ENCODE results near the gene PRSS23.

Gene PRSS23

DNA sequence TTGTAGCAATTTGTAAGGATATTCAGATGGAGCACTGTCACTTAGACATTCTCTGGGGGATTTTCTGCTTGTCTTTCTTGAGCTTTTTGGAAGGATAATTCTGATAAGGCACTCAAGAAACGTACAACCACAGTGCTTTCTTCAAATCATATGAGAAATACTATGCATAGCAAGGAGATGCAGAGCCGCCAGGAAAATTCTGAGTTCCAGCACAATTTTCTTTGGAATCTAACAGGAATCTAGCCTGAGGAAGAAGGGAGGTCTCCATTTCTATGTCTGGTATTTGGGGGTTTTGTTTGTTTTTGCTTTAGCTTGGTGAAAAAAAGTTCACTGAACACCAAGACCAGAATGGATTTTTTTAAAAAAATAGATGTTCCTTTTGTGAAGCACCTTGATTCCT lies 9.9 kb downstream of the PRSS23 start:
- TF ChIP-seq TAF1 (IDR thresholded peaks at IDR 0.05; ENCODE audit: borderline replicate concordance, insufficient read depth, low read length) (no peak), FOXP2 (optimal IDR thresholded peaks at IDR 0.05; ENCODE audit: borderline replicate concordance, extremely low read depth, extremely low read length, insufficient read depth) (no peak), SIN3A (IDR thresholded peaks at IDR 0.05; ENCODE audit: borderline replicate concordance, insufficient read depth, low read length) (no peak), POLR2AphosphoS5 (IDR thresholded peaks at IDR 0.05; ENCODE audit: low read depth, low read length) (no peak)
- TF ChIP-seq, protein P1, sequence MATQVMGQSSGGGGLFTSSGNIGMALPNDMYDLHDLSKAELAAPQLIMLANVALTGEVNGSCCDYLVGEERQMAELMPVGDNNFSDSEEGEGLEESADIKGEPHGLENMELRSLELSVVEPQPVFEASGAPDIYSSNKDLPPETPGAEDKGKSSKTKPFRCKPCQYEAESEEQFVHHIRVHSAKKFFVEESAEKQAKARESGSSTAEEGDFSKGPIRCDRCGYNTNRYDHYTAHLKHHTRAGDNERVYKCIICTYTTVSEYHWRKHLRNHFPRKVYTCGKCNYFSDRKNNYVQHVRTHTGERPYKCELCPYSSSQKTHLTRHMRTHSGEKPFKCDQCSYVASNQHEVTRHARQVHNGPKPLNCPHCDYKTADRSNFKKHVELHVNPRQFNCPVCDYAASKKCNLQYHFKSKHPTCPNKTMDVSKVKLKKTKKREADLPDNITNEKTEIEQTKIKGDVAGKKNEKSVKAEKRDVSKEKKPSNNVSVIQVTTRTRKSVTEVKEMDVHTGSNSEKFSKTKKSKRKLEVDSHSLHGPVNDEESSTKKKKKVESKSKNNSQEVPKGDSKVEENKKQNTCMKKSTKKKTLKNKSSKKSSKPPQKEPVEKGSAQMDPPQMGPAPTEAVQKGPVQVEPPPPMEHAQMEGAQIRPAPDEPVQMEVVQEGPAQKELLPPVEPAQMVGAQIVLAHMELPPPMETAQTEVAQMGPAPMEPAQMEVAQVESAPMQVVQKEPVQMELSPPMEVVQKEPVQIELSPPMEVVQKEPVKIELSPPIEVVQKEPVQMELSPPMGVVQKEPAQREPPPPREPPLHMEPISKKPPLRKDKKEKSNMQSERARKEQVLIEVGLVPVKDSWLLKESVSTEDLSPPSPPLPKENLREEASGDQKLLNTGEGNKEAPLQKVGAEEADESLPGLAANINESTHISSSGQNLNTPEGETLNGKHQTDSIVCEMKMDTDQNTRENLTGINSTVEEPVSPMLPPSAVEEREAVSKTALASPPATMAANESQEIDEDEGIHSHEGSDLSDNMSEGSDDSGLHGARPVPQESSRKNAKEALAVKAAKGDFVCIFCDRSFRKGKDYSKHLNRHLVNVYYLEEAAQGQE (IDR thresholded peaks at IDR 0.05; ENCODE audit: insufficient read depth in 1 of 2, low read depth in 2 of 2, low read length in 2 of 2), result no peak

DNA sequence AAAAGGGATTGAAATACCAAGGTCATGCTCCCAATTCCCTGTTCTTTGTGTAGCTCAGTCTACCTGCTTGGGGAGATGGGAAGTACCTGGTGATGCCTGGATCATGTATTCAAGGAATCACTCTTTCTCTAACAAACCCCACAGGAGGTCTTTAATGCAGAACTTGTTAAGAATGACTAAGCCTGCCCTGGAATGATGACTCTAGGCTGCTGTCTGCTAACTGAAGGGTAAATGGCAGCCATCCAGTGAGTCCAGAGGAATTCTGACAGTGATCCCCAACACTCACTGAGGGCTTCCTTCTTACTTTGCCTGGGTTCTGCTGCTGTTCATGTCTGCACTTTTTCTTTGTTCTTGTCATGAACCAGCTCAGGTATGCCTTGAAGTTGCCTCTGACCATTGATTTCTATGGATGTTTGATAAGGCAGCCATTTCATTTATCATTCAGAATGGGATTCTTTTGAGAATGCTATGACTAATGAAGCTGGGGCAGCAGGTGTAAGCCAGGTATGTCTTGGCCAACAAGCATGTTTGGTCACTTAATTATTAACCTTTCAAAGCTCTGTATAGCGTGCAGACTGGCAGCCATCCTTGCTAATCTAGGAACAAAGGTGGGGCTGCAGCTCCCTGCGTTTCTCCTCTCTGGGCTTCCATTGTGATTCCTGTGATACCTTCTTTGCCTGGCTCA lies 11.4 kb downstream of the PRSS23 start:
- no peak for TF ChIP-seq POLR2AphosphoS5 (IDR thresholded peaks at IDR 0.05; ENCODE audit: low read depth, low read length)
- no peak for TF ChIP-seq FOXP2 (optimal IDR thresholded peaks at IDR 0.05; ENCODE audit: borderline replicate concordance, extremely low read depth, extremely low read length, insufficient read depth)
- TF ChIP-seq SIN3A (IDR thresholded peaks at IDR 0.05; ENCODE audit: borderline replicate concordance, insufficient read depth, low read length), result no peak
- TF ChIP-seq TAF1 (IDR thresholded peaks at IDR 0.05; ENCODE audit: borderline replicate concordance, insufficient read depth, low read length), result no peak
- TF ChIP-seq, protein P1 (IDR thresholded peaks at IDR 0.05; ENCODE audit: insufficient read depth in 1 of 2, low read depth in 2 of 2, low read length in 2 of 2), result no peak

DNA sequence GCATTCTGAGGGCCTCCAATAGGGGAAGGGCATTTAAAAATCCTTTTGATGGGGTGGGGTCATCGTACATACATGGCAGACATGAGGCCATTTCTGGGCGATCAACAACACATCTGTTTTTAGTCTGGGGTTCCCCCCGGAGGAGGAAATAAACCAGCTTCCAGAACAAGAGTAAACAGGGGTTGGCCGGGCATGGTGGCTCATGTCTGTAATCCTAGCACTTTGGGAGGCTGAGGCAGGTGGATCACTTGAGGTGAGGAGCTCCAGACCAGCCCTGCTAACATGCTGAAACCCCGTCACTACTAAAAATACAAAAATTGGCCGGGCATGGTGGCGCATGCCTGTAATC lies 12.0 kb downstream of the PRSS23 start:
- TF ChIP-seq FOXP2 (optimal IDR thresholded peaks at IDR 0.05; ENCODE audit: borderline replicate concordance, extremely low read depth, extremely low read length, insufficient read depth) (no peak), POLR2AphosphoS5 (IDR thresholded peaks at IDR 0.05; ENCODE audit: low read depth, low read length) (no peak), SIN3A (IDR thresholded peaks at IDR 0.05; ENCODE audit: borderline replicate concordance, insufficient read depth, low read length) (no peak)
- TF ChIP-seq, protein P1 (IDR thresholded peaks at IDR 0.05; ENCODE audit: insufficient read depth in 1 of 2, low read depth in 2 of 2, low read length in 2 of 2), result no peak

DNA sequence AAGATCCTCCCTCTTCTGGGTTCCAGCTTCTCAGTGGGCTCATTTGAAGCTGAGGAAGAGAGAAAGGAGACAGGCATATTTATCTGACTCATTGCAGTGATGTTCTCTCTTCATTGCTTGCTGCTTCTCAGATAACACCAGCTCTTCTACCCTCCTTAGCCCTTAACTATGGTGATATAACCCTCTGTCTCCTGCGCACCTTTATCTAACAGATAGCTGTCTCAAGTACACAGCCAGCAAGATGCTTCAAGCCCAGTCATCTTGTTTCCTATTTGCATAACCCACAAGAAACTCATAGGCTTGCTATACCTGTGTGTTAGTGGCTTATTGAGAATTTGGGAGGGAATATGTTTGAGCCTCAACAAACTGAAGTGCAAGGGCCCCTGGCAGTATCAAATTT lies 12.6 kb downstream of the PRSS23 start:
- TF ChIP-seq, protein P1 (IDR thresholded peaks at IDR 0.05; ENCODE audit: insufficient read depth in 1 of 2, low read depth in 2 of 2, low read length in 2 of 2), result no peak
- TF ChIP-seq POLR2AphosphoS5 (IDR thresholded peaks at IDR 0.05; ENCODE audit: low read depth, low read length) (no peak), SIN3A (IDR thresholded peaks at IDR 0.05; ENCODE audit: borderline replicate concordance, insufficient read depth, low read length) (no peak), FOXP2 (optimal IDR thresholded peaks at IDR 0.05; ENCODE audit: borderline replicate concordance, extremely low read depth, extremely low read length, insufficient read depth) (no peak), TAF1 (IDR thresholded peaks at IDR 0.05; ENCODE audit: borderline replicate concordance, insufficient read depth, low read length) (no peak)

Data from PFSK-1 (cell line).